ENCODE results near the gene EYA2.

Gene EYA2

DNA sequence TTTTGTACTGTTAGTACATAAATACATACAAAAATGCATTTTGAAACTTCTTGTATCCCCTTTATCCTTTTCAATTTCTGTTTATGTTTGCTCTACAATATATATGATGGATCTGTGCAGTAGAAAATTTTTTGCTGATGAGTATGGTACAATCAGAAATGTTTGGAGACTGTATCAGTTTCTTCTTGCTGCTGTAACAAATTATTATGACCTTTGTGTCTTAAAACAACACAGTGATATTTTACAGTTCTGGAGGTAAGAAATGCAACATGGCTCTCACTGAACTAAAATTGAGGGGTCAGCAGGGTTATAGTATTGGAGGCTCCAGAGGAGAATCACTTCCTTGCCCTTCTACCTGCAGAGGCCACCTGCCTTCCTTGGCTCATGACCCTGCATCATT lies 184.4 kb downstream of the EYA2 start:
- DNase-seq, result no peak

DNA sequence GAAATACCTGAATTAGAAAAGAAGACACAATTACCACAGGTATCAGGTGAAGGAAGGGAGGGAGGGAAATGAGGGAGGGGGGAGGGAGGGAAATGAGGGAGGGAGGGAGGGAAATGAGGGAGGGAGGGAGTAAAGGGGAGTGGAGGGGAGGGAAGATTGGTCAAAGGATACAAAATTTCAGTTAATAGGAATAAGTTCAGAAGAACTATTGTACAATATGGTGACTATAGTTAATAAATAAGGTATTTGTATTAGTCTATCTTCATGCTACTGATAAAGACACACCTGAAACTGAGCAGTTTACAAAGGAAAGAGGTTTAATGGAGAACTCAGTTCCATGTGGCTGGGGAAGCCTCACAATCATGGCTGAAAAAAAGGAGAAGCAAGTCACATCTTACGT lies 185.7 kb downstream of the EYA2 start:
- DNase-seq, result no peak

DNA sequence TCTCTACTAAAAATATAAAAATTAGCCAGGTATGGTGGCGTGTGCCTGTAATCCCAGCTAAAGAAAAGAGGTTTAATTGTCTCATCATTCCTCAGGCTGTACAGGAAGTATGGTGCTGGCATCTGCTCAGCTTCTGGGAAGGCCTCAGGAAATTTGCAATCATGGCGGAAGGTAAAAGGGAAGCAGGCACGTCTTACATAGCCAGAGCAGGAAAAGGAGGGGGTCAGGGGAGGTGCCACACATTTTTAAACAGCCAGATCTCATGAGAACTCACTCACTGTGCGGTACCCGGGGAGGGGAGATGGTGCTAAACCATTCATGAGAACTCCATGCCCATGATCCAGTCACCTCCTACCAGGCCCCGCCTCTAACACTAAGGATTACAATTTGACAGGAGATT lies 191.7 kb downstream of the EYA2 start:
- no peak for DNase-seq

DNA sequence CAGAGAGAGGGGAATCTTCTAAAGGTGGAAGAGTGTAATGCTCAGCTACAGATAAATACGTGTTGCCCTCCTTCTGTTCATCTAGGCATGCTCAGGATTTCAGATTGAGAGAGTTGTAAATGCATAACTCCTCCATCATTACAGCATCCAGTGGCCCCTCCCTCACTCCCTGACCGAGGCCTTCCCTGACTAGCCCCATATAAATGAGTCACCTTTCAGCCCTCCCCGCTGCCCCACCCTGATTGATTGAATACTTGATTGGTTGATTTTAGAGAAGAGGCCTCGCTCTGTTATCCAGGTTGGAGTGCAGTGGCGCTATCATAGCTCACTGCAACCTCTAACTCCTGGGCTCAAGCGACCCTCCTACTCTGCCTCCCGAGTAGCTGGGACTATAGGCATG lies 193.7 kb downstream of the EYA2 start:
- DNase-seq, result no peak

DNA sequence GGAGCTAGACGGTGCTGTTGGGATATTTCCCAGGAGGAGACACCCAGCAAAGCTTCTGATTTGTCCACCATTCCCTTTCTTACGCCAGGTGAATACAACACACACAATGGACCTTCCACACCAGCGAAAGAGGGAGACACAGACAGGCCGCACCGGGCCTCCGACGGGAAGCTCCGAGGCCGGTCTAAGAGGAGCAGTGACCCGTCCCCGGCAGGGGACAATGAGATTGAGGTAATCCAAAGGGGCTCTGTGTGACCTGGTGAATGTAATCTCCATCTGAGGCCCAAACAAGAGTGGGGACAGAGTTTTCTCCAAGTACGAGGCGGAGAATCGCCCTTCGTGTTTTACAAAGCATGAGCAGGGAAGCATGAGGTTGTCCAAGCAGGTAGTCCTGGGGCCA lies 194.5 kb downstream of the EYA2 start:
- no peak for DNase-seq

DNA sequence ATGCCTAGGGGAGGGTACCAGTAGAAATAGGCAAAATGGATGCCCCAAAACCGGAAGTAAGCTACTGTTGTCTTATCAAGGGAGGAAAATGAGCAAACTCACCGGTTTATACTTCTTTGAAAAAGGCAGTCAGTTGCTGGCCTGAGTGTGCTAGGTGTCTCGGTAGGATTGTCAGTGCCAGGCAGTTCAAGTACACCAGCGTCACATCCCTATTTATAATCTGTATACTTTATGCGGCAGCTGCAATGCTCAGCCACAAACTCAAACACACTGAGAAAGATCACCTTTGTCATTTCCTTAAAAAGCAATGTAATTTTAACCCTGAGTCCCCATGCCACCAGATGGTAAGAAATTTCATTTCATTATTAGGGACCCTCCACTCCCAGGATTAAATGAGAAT lies 196.2 kb downstream of the EYA2 start:
- no peak for DNase-seq

DNA sequence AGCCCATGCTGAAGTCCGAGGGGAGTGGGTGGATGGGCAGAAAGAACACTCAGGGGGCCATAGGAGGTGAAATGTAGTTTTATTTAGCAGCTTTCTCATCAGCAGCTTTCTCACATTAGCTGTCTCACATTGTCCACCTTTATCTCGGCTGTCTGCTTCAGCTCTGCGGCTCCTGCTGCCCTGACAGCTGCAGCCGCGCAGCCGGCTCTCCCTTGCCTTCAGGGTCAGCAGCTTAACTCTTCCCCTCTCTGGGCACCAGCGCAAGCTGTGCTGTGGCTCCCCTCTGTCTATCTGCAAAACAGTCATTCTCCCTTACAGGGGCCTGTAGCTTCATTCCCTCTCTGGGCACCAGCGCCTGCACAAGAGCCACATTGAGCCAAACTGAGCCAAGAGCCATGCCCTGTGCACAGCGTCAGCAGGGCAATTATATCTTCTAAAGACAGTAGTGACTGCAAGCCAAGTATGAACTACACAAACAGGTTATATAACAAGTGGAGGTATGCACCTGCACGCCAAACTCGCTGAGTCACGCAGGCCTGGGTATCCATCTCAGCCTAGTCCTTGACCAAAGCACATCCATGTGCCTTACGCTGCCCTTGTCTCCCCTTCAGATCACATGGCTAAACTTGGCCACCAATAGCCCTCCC lies 198.8 kb downstream of the EYA2 start:
- no peak for DNase-seq

- no peak for DNase-seq
Observed at GRCh38 chr20:47095690-47096089, 201.0 kb downstream of the EYA2 start.

GRCh38 chr20:47097691-47098622 lies 203.3 kb downstream of the EYA2 start:
- DNase-seq, result no peak

DNA sequence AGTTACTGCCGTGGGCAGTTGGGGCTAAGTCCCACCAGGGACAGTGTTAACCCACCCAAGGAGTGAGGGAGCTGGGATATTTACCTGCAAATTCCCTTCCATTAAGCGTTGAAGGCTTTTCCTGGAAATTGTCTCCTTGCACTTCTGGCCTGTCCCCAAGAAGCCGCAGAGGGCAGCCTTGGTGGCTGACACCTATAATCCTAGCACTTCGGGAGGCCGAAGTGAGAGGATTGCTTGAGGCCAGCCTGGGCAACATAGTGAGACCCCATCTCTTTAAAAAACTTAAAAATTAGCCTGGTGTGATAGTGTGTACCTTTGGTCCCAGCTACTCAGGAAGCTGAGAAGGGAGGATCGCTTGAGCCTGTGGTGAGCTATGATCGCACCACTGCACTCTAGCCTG lies 204.4 kb downstream of the EYA2 start:
- DNase-seq, result no peak

DNA sequence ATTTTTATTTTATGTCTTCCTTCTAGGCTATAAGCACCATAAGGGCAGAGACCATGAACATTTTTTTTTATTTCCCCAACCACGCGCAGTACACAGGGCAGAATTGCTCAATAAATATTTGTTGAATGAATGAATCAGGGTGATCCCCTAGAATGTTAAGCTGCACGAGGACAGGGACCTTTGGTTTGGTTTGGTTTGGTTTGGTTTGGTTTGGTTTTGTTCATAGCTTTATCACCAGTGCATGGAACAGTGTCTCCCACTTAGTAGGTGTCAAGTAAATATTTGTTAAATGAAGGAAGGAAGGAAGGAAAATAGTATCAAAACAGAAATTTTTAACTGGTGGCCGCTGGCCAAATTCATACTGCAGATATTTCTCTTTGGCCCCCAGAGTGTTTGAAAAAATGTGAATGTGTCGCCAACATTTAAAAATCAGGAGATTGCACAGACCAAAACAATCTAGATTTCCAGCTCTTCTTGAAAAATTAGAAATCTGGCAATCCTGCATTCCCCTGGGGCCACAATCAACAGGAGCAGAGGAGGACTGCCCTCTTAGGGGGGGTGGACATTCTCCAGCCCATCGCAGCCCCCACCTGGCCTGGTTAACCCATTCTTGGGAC lies 205.3 kb downstream of the EYA2 start:
- DNase-seq, result no peak

- no peak for DNase-seq
Observed at GRCh38 chr20:47102629-47103028, 208.0 kb downstream of the EYA2 start.

DNA sequence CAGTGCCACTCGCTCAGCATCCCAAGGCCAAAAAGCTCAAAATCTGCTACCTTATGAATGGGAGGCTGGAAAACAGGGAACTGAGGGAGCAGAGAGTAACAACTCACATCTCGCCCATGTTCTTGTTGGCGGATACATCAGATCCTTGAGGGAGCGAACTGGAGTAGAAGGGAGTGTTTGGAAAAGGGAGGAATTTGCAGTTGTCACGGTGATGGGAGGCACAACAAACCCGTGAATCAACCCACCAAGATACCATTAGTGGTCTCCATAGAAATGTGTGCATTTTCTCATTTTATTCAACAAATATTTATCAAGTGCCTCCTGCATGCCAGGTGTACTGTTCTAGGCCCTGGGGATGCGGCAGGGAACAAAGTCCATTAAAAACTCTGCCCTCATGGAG lies 212.1 kb downstream of the EYA2 start:
- no peak for DNase-seq

- no peak for DNase-seq
Observed at GRCh38 chr20:47108994-47109393, 214.4 kb downstream of the EYA2 start.

- DNase-seq, result no peak
Observed at GRCh38 chr20:47110819-47111218, 216.2 kb downstream of the EYA2 start.

DNA sequence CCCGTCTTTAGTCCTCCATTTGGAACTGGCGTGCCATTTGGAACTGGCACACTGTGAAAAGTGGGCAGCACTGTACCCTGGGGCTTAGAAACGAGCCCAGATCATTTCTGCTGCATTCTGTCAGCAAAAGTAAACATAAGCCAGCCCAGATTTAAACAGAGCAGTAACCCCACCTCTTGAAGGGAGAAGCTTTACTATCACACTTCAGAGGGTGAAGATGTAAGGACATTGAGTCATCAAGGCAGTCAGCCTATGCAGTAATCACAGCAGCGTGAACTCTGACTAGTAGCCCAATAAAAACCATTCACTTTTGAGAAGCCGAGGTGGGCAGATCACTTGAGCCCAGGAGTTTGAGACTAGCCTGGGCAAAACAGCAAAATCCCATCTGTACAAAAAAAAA lies 216.9 kb downstream of the EYA2 start:
- no peak for DNase-seq

GRCh38 chr20:47113362-47114109 lies 218.9 kb downstream of the EYA2 start:
- no peak for DNase-seq

- DNase-seq, result no peak
Observed at GRCh38 chr20:47115694-47116093, 221.1 kb downstream of the EYA2 start.

GRCh38 chr20:47117371-47117770 lies 222.7 kb downstream of the EYA2 start:
- DNase-seq, result no peak

DNA sequence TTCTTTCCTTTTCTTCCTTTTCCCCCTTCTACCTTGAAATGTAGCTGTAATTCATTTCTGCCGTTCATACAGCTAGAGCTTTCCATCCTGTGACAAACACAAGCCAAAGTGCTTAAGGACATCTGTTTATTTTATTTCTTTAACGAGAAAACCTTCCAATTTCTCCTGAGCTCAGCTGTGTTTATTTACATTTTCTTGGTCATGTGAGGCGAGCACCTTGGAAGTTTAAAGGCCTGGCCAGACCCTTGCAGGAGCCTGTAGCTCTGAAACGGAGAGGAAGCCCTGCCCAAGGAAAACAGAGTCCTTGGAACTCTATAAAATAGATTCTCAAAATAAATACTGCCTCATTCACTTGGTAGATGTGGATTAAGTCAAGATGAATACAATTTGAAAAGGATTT lies 223.1 kb downstream of the EYA2 start:
- DNase-seq, result no peak

- no peak for DNase-seq
Observed at GRCh38 chr20:47118206-47118605, 223.6 kb downstream of the EYA2 start.

GRCh38 chr20:47118641-47119040 lies 224.0 kb downstream of the EYA2 start:
- no peak for DNase-seq

DNA sequence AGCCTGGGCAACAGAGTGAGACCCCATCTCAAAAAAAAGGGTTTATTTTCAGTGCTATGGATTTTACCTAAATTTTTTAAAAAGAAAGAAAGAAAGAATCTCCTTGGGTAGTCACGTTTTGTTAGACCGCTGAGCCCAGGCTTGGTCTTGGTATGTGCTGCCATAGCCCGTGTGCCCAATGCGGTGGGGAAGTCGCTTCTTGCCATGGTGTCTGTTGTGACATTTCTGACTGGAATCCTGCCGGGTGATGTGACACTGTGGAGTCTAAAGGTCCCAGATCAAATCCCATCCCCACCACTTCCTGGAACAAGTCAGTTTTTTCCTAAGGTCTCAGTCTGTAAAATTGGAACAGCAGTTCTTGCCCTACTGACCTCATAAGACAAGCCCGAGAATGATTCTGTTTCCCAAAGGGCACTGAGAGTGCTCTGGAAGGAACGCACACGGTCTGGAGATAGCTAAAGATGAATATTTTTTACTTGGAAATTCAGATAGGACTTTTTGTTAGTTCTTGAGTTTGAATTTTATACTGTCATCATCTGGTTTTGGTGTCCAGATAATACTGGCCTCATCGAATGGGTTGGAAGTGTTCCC lies 225.8 kb downstream of the EYA2 start:
- DNase-seq, result no peak
